ENCODE data around the gene AGA.

The AGA gene

GRCh38 chr4:177396352-177396751, 45.9 kb downstream of the AGA start:
- Histone ChIP-seq H3K36me3 (ENCODE audit: insufficient read depth, low read length) (no peaks in the 10 kb centered on the region), H3K27ac (ENCODE audit: low read depth, low read length, poor library complexity, severe bottlenecking) (no peak overlapping the region), H3K9me2 (ENCODE audit: low read depth, low read length) (no peaks in the 10 kb centered on the region), H4K20me1 (ENCODE audit: insufficient read depth, low read length) (no peaks in the 10 kb centered on the region), H3F3A (ENCODE audit: insufficient read depth, low read length) (no peaks in the 10 kb centered on the region), H2AFZ (ENCODE audit: low read length) (no peak overlapping the region), H3K79me2 (ENCODE audit: insufficient read depth, low read length) (no peaks in the 10 kb centered on the region), H3K9ac (ENCODE audit: low read length) (no peak overlapping the region), H3K9me3 (ENCODE audit: low read length) (no peaks in the 10 kb centered on the region), H3K4me2 (ENCODE audit: low read length) (no peak overlapping the region), H3K4me3 (ENCODE audit: low read depth, low read length, poor library complexity, severe bottlenecking) (no peak overlapping the region), H3K4me1 (ENCODE audit: insufficient read depth, low read length, severe bottlenecking) (no peaks in the 10 kb centered on the region), H3K27me3 (ENCODE audit: insufficient read depth, low read length) (no peaks in the 10 kb centered on the region)
- TF ChIP-seq, protein P1, sequence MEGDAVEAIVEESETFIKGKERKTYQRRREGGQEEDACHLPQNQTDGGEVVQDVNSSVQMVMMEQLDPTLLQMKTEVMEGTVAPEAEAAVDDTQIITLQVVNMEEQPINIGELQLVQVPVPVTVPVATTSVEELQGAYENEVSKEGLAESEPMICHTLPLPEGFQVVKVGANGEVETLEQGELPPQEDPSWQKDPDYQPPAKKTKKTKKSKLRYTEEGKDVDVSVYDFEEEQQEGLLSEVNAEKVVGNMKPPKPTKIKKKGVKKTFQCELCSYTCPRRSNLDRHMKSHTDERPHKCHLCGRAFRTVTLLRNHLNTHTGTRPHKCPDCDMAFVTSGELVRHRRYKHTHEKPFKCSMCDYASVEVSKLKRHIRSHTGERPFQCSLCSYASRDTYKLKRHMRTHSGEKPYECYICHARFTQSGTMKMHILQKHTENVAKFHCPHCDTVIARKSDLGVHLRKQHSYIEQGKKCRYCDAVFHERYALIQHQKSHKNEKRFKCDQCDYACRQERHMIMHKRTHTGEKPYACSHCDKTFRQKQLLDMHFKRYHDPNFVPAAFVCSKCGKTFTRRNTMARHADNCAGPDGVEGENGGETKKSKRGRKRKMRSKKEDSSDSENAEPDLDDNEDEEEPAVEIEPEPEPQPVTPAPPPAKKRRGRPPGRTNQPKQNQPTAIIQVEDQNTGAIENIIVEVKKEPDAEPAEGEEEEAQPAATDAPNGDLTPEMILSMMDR (IDR thresholded peaks at IDR 0.05; ENCODE audit: low read length) = no peak
- no peak for TF ChIP-seq EZH2 (IDR thresholded peaks at IDR 0.05; ENCODE audit: borderline replicate concordance, low read length)

DNA sequence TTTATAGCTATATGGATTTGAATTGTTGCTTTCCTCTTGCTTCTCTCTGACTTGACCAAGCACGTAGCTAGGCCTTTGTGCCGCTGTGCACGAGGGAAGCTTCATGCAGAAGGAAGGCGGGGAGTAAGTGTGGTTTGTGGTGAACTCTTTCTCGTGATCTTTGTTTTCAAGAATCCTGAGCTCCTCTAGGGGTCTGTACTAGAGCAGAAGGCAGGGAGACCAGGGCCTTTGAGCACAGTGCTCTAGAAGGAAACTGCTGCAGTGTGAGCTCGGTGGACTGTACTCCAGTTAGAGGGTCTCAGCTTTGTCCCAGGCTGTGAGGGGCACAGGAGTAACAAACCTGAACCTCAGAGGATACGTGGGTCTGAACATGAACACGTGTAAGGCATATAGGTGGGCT, 49.0 kb downstream of the AGA start:
- Histone ChIP-seq H4K20me1 (ENCODE audit: insufficient read depth, low read length) (no peaks in the 10 kb centered on the region), H3K79me2 (ENCODE audit: insufficient read depth, low read length) (no peaks in the 10 kb centered on the region), H2AFZ (ENCODE audit: low read length) (no peak overlapping the region), H3F3A (ENCODE audit: insufficient read depth, low read length) (no peaks in the 10 kb centered on the region), H3K27ac (ENCODE audit: low read depth, low read length, poor library complexity, severe bottlenecking) (no peak overlapping the region), H3K36me3 (ENCODE audit: insufficient read depth, low read length) (no peaks in the 10 kb centered on the region), H3K4me1 (ENCODE audit: insufficient read depth, low read length, severe bottlenecking) (no peaks in the 10 kb centered on the region), H3K9me3 (ENCODE audit: low read length) (no peaks in the 10 kb centered on the region), H3K4me2 (ENCODE audit: low read length) (no peak overlapping the region), H3K9me2 (ENCODE audit: low read depth, low read length) (no peaks in the 10 kb centered on the region), H3K9ac (ENCODE audit: low read length) (no peak overlapping the region), H3K4me3 (ENCODE audit: low read depth, low read length, poor library complexity, severe bottlenecking) (no peak overlapping the region), H3K27me3 (ENCODE audit: insufficient read depth, low read length) (no peaks in the 10 kb centered on the region; the same call in 1 of the 2 replicates)
- TF ChIP-seq EZH2 (IDR thresholded peaks at IDR 0.05; ENCODE audit: borderline replicate concordance, low read length) = no peak
- TF ChIP-seq, protein P1 (IDR thresholded peaks at IDR 0.05; ENCODE audit: low read length) = no peak

GRCh38 chr4:177391953-177392352, 50.3 kb downstream of the AGA start:
- Histone ChIP-seq H3K9me2 (ENCODE audit: low read depth, low read length) (no peaks in the 10 kb centered on the region), H3K27me3 (ENCODE audit: insufficient read depth, low read length) (no peaks in the 10 kb centered on the region; the same call in 1 of the 2 replicates), H3K9me3 (ENCODE audit: low read length) (no peaks in the 10 kb centered on the region), H3K36me3 (ENCODE audit: insufficient read depth, low read length) (no peaks in the 10 kb centered on the region), H3K79me2 (ENCODE audit: insufficient read depth, low read length) (no peaks in the 10 kb centered on the region), H3K4me2 (ENCODE audit: low read length) (no peak overlapping the region), H3K27ac (ENCODE audit: low read depth, low read length, poor library complexity, severe bottlenecking) (no peak overlapping the region), H3F3A (ENCODE audit: insufficient read depth, low read length) (no peaks in the 10 kb centered on the region), H3K9ac (ENCODE audit: low read length) (no peak overlapping the region), H2AFZ (ENCODE audit: low read length) (no peak overlapping the region), H4K20me1 (ENCODE audit: insufficient read depth, low read length) (no peaks in the 10 kb centered on the region), H3K4me1 (ENCODE audit: insufficient read depth, low read length, severe bottlenecking) (no peaks in the 10 kb centered on the region), H3K4me3 (ENCODE audit: low read depth, low read length, poor library complexity, severe bottlenecking) (no peak overlapping the region)
- no peak for TF ChIP-seq EZH2 (IDR thresholded peaks at IDR 0.05; ENCODE audit: borderline replicate concordance, low read length)
- TF ChIP-seq, protein P1 (IDR thresholded peaks at IDR 0.05; ENCODE audit: low read length) = no peak
